A549 (cell line): Measurements from ENCODE around the gene ABCG4. TPM values are rescaled to one million over a fixed set of nuclear protein-coding genes. Genes with fewer than 3 reads are reported as not detected.

Experiments used
- ATAC-seq, 2 experiments: fragments of 200-7000 bp in 1 of 2; fragments of >200 bp in 1 of 2; cut with Nextera tagmentation in 1 of 2; cut with Tn5 transposase in 1 of 2; 3 replicates each; pipeline versions ENCODE4 v1.8.0 to v1.9.1; 2018 to 2020; ENCODE audit warnings: mild to moderate bottlenecking in 1 of 2, moderate library complexity in 1 of 2
- CTCF ChIA-PET: fragments of 300-600 bp; sonication (Branson Sonifier 250); formaldehyde crosslinking; extraction: SDS; loops from one replicate; lab custom pipeline; 2021; ENCODE audit warnings: antibody characterized with exemption, inconsistent platforms; lab: Yijun Ruan, JAX
- POLR2A ChIA-PET: fragments of 350-600 bp; formaldehyde crosslinking; extraction: SDS; loops from one replicate; lab custom pipeline; 2021; ENCODE audit warnings: antibody characterized with exemption, inconsistent platforms; lab: Yijun Ruan, JAX
- DNase-seq, 2 experiments: peaks; one replicate each; pipeline versions ENCODE4 v3.0.0 to v3.0.0-alpha.2; 2011 to 2016; ENCODE audit warnings: low read depth in 1 of 2, low spot score in 1 of 2
- FAIRE-seq: peaks from 2 replicates; lab custom pipeline; 2011; peaks lifted over from hg19 to GRCh38; lab: Jason Lieb, UNC
- H3K27ac ChIP-seq, 2 experiments: fragments of >200 bp; sonication (Bioruptor Twin); formaldehyde crosslinking; 3 replicates each; pipeline ENCODE4 v1.5.1; 2016 to 2017
- H3K4me1 ChIP-seq: fragments of >200 bp; sonication (Bioruptor Twin); formaldehyde crosslinking; 3 replicates; pipeline ENCODE4 v1.6.1; 2016
- H3K4me2 ChIP-seq: fragments of >200 bp; sonication (Bioruptor Twin); formaldehyde crosslinking; 3 replicates; pipeline ENCODE4 v1.6.1; 2016
- H3K4me3 ChIP-seq: fragments of >200 bp; sonication (Bioruptor Twin); formaldehyde crosslinking; 3 replicates; pipeline ENCODE4 v1.5.1; 2016
- H3K9me3 ChIP-seq: fragments of >200 bp; sonication (Bioruptor Twin); formaldehyde crosslinking; 3 replicates; pipeline ENCODE4 v1.6.1; 2016
- CBX8 ChIP-seq: fragments of 200-600 bp; sonication (generic); IDR thresholded peaks from 2 replicates; pipeline ENCODE4 v1.6.1; 2016
- CEBPB ChIP-seq, 2 experiments: fragments of >200 bp in 1 of 2; sonication (Bioruptor Twin) in 1 of 2; formaldehyde crosslinking in 1 of 2; IDR thresholded peaks; 2 replicates each; pipeline ENCODE4 v1.6.1; 2012 to 2016
- EHF ChIP-seq: fragments of 250-450 bp; sonication (Bioruptor Pico); IDR thresholded peaks from 2 replicates; pipeline ENCODE4 v1.5.0; 2020; ENCODE audit warnings: mild to moderate bottlenecking
- EHMT2 ChIP-seq: fragments of 200-600 bp; sonication (generic); IDR thresholded peaks from 2 replicates; pipeline ENCODE4 v1.6.1; 2016; ENCODE audit warnings: antibody characterized with exemption, low read depth, mild to moderate bottlenecking, moderate library complexity
- ESRRA ChIP-seq: fragments of 150-350 bp; IDR thresholded peaks from 2 replicates; pipeline ENCODE4 v1.6.1; 2014; ENCODE audit warnings: mild to moderate bottlenecking, low read length, borderline replicate concordance
- JUNB ChIP-seq: fragments of >200 bp; sonication (Bioruptor Twin); formaldehyde crosslinking; IDR thresholded peaks from 2 replicates; pipeline ENCODE4 v1.6.1; 2016
- NFE2L2 ChIP-seq: fragments of 150-350 bp; conservative IDR thresholded peaks from 2 replicates; pipeline ENCODE4 v1.6.1; 2014; ENCODE audit warnings: low read length
- POLR2AphosphoS2 ChIP-seq: conservative IDR thresholded peaks from 2 replicates; pipeline ENCODE4 v1.6.1; 2012; ENCODE audit warnings: low read length, improper control_type of control experiment, inconsistent platforms
- RARB ChIP-seq: fragments of 250-450 bp; sonication (Bioruptor Pico); IDR thresholded peaks from 2 replicates; pipeline ENCODE4 v1.8.0; 2021; ENCODE audit warnings: mild to moderate bottlenecking, moderate library complexity
- ZC3H11A ChIP-seq: fragments of 450-650 bp; IDR thresholded peaks from 2 replicates; pipeline ENCODE4 v1.6.1; 2014; ENCODE audit warnings: antibody characterized with exemption, mild to moderate bottlenecking
- WGBS: methylation state at CpG from one replicate; pipeline ENCODE4 v1.1.6; 2017; ENCODE audit errors: missing lambda C conversion rate; 5-methylcytosine and 5-hydroxymethylcytosine counted together
- polyA plus RNA-seq, 4 experiments: library from polyadenylated mRNA; depleted of rRNA in 3 of 4; stranded (reverse); fragments of >200 nt; fragmentation: RNase III in 1 of 4; extraction: RNeasy Plus Mini Kit Qiagen cat#74134 plus additional on column Dnase treatment in 1 of 4; gene quantifications; 2 replicates in 3 of 4; 3 replicates in 1 of 4; pipeline ENCODE4 v1.2.3, GENCODE V29; 2011 to 2017
- TF ChIP-seq, protein P1 (sequence below): fragments of 200-600 bp; sonication (generic); IDR thresholded peaks from 2 replicates; pipeline ENCODE4 v1.6.1; 2016; ENCODE audit warnings: antibody characterized with exemption, mild to moderate bottlenecking, moderate library complexity
- TF ChIP-seq, protein P2 (sequence below): IDR thresholded peaks from 2 replicates; pipeline ENCODE4 v1.6.1; 2012
- TF ChIP-seq, protein P3 (sequence below): fragments of >200 bp; sonication (Bioruptor Twin); formaldehyde crosslinking; IDR thresholded peaks from 2 replicates; pipeline ENCODE4 v1.6.1; 2016
- TF ChIP-seq, protein P4 (sequence below): fragments of 450-650 bp; IDR thresholded peaks from 2 replicates; pipeline ENCODE4 v1.6.1; 2014; ENCODE audit warnings: antibody characterized with exemption
- TF ChIP-seq, protein P5 (sequence below): fragments of 250-450 bp; sonication (Bioruptor Pico); IDR thresholded peaks from 2 replicates; pipeline ENCODE4 v1.5.0; 2020; ENCODE audit warnings: low read depth, mild to moderate bottlenecking, moderate library complexity

Gene ABCG4
- polyA plus RNA-seq, 2 of the 4 experiments (the other 2 are of a cell fraction) = 0.10 to 0.44 TPM

DNA sequence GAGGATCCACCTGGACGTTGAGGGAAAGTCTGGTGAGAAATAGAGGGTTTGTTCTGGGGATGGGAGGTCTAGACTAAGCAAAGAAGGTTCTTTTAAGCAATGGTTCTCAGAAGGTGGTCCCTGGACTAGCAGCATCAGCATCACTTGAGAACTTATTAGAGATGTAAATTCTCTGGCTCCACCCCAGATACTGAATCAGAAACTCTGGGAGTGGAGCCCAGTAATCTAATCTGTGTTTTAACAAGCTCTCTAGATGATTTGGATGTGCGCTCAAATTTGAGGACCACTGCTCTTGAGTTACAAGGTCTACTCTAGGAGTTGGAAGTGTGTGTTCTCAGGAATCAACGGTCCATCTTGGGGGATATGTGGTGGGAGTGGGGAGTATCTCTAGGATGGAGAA, 3.3 kb upstream of the ABCG4 start (continued):
- TF ChIP-seq, protein P1, sequence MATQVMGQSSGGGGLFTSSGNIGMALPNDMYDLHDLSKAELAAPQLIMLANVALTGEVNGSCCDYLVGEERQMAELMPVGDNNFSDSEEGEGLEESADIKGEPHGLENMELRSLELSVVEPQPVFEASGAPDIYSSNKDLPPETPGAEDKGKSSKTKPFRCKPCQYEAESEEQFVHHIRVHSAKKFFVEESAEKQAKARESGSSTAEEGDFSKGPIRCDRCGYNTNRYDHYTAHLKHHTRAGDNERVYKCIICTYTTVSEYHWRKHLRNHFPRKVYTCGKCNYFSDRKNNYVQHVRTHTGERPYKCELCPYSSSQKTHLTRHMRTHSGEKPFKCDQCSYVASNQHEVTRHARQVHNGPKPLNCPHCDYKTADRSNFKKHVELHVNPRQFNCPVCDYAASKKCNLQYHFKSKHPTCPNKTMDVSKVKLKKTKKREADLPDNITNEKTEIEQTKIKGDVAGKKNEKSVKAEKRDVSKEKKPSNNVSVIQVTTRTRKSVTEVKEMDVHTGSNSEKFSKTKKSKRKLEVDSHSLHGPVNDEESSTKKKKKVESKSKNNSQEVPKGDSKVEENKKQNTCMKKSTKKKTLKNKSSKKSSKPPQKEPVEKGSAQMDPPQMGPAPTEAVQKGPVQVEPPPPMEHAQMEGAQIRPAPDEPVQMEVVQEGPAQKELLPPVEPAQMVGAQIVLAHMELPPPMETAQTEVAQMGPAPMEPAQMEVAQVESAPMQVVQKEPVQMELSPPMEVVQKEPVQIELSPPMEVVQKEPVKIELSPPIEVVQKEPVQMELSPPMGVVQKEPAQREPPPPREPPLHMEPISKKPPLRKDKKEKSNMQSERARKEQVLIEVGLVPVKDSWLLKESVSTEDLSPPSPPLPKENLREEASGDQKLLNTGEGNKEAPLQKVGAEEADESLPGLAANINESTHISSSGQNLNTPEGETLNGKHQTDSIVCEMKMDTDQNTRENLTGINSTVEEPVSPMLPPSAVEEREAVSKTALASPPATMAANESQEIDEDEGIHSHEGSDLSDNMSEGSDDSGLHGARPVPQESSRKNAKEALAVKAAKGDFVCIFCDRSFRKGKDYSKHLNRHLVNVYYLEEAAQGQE = no peak
- no peak for TF ChIP-seq JUNB
- TF ChIP-seq, protein P2, sequence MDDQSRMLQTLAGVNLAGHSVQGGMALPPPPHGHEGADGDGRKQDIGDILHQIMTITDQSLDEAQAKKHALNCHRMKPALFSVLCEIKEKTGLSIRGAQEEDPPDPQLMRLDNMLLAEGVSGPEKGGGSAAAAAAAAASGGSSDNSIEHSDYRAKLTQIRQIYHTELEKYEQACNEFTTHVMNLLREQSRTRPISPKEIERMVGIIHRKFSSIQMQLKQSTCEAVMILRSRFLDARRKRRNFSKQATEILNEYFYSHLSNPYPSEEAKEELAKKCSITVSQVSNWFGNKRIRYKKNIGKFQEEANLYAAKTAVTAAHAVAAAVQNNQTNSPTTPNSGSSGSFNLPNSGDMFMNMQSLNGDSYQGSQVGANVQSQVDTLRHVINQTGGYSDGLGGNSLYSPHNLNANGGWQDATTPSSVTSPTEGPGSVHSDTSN = no peak
- TF ChIP-seq ESRRA = no peak
- TF ChIP-seq CBX8 = no peak

DNA sequence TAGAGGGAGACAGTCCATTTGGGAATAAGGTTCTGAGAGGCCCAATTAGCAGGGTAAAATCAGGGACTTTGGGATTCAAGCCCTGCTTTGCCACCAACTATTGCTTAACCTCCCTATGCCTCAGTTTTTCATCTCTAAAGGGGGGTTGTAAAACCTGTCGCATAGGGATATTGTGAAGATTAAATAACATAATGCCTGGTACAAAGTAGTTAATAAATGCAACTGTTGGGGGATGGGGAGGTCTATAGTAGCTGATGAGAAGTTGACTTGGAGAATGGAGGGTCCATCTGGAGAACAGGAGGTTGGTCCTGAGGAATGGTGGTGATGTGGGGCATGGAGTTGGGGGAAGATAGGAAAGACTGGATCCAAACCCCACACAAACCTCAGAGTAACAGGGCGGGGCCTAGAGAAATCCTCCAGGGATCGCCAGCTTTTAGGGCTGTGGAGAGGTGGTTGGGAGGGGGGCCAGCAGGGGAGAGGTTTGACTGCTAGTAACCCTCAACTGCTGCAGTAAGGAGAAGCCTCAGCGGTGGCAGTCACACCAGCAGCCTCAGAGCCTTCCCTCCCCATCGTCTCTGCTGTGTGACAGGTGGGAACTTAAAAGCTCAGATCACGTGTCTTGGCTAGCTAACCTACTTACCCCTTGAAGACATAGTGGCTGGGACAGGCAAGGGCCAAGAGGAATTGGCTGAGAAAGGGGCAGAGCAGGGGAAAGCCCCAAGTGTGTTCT, 1.1 kb upstream of the ABCG4 start:
- no peak overlapping the region for H3K4me2 ChIP-seq
- H3K4me3 ChIP-seq = no peak overlapping the region
- no peak for ATAC-seq
- 71% methylated on average over 4 of the region's 6 CpGs for WGBS
- FAIRE-seq = no peak
- ChIA-PET CTCF (interaction anchor here (1.2 to 7.2 kb wide), 4 partner anchors 9 to 191 kb away, joined by 3 to 39 read pairs (median 4); no protein-coding TSS in a partner anchor), POLR2A (no interaction called here)
- H3K9me3 ChIP-seq = no peaks in the 10 kb centered on the region
- no peak overlapping the region for H3K27ac ChIP-seq
- DNase-seq = no peak
- 0 out of 3 replicates have a peak, but pooled peaks cover 4% of the 10 kb centered on the region for H3K4me1 ChIP-seq
- TF ChIP-seq ZC3H11A (no peak), NFE2L2 (no peak), POLR2AphosphoS2 (no peak), RARB (CRISPR knock-in tag) (no peak), CEBPB (IDR thresholded peaks at IDR 0.05) (no peak), EHMT2 (no peak), EHF (CRISPR knock-in tag) (no peak)
- TF ChIP-seq, protein P3, sequence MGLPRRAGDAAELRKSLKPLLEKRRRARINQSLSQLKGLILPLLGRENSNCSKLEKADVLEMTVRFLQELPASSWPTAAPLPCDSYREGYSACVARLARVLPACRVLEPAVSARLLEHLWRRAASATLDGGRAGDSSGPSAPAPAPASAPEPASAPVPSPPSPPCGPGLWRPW = no peak
- TF ChIP-seq, protein P4, sequence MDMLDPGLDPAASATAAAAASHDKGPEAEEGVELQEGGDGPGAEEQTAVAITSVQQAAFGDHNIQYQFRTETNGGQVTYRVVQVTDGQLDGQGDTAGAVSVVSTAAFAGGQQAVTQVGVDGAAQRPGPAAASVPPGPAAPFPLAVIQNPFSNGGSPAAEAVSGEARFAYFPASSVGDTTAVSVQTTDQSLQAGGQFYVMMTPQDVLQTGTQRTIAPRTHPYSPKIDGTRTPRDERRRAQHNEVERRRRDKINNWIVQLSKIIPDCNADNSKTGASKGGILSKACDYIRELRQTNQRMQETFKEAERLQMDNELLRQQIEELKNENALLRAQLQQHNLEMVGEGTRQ = no peak
- TF ChIP-seq, protein P5, sequence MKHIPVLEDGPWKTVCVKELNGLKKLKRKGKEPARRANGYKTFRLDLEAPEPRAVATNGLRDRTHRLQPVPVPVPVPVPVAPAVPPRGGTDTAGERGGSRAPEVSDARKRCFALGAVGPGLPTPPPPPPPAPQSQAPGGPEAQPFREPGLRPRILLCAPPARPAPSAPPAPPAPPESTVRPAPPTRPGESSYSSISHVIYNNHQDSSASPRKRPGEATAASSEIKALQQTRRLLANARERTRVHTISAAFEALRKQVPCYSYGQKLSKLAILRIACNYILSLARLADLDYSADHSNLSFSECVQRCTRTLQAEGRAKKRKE = no peak
- TF ChIP-seq, all 56 proteins: peak for 0

DNA sequence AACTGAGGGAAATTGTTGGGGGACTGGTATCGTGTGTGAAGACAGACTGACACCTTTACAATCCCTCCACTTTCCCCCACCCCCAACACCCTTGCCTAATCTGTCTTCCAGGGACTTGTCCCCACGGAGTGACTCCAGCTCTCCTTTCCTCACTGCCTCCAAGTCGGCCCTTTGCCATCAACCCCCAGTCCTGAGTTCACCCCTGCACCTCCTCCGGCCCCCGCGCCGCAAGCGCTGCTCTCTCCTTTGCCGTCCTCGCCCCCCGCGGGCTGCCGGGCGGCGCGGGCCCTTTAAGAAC, 183 bp upstream of the ABCG4 start:
- peak overlapping the region; percentile 51 for H3K4me3 ChIP-seq
- WGBS = 4% methylated on average over 5 of the region's 16 CpGs
- H3K9me3 ChIP-seq = no peaks in the 10 kb centered on the region
- DNase-seq (no peak), FAIRE-seq (no peak), ATAC-seq (0 out of 6 replicates have a peak, but pooled peaks of 1 of the 2 experiments have one; percentile 15)
- 0 out of 3 replicates have a peak, but pooled peaks cover 4% of the 10 kb centered on the region for H3K4me1 ChIP-seq
- ChIA-PET POLR2A (no interaction called here), CTCF (interaction anchor here (0.9 to 7.2 kb wide), 4 partner anchors 8 to 136 kb away, joined by 3 to 39 read pairs (median 4); no protein-coding TSS in a partner anchor)
- H3K27ac ChIP-seq = peak overlapping the region; percentile 54 to 85
- TF ChIP-seq CBX8 = no peak
- 0 out of 4 replicates have a peak, but pooled peaks of 1 of the 2 experiments have one; percentile 14 for TF ChIP-seq CEBPB (IDR thresholded peaks at IDR 0.05)
- TF ChIP-seq, protein P5 = no peak
- H3K4me2 ChIP-seq = peak overlapping the region; percentile 90
